Fibroblast of lung (primary cell): ENCODE data around the gene PDE3B.

Source experiments
- CTCF ChIP-seq, 2 donors: IDR thresholded peaks in 1 of 2; conservative IDR thresholded peaks in 1 of 2; 1 replicate in 1 of 2; 2 replicates in 1 of 2; pipeline ENCODE4 v1.5.1; 2011 to 2012; ENCODE audit warnings: low read length in 2 of 2, control low read depth in 1 of 2, inconsistent platforms in 1 of 2, low read depth in 1 of 2, mild to moderate bottlenecking in 1 of 2
- EZH2 ChIP-seq: IDR thresholded peaks from 2 replicates; pipeline ENCODE4 v1.5.1; 2012; ENCODE audit warnings: low read length, control low read depth, mild to moderate bottlenecking; ENCODE audit errors: missing control alignments

- no peak for TF ChIP-seq CTCF (conservative IDR thresholded peaks at IDR 0.05 in 1 of 2, IDR thresholded peaks at IDR 0.05 in 1 of 2; ENCODE audit: low read depth in 1 of 2, low read length in 2 of 2)
- no peak for TF ChIP-seq EZH2
Observed at GRCh38 chr11:14861680-14862079, 218.1 kb downstream of the PDE3B start.
